Posterior vena cava (tissue), 2 donors: Measurements from ENCODE around the gene PTTG1IP. TPM values are rescaled to one million over a fixed set of nuclear protein-coding genes. Genes with fewer than 3 reads are reported as not detected.

Experiments
- DNase-seq: peaks from one replicate; pipeline ENCODE4 v3.0.0-alpha.2; 2020; ENCODE audit warnings: low spot score
- intact Hi-C, 2 donors: fragments of 100-400 bp; cut with DNase I; formaldehyde crosslinking; loops; one replicate each; pipeline versions ENCODE4 v1.14.1 to v1.14.2; 2022 to 2023
- total RNA-seq, 2 donors: library from RNA; stranded (reverse); fragmentation: NEBNext Ultra II Directional; extraction: Animal tissue kit (Norgen Biotek cat#: 25700); gene quantifications; one replicate each; pipeline ENCODE4 v1.2.1, GENCODE V29; 2021
- donor health status: DM: yes; HTN: yes; CAD: no.
- donor health status: DM: yes; HTN: yes; CAD: no.

PTTG1IP gene
- total RNA-seq, 2 donors from 2014 or later: 202 to 246 TPM

- DNase-seq: no peak
- intact Hi-C loops: no loop called here
Observed at GRCh38 chr21:44802396-44803153, 70.9 kb downstream of the PTTG1IP start.

- DNase-seq: peak; percentile 95
- intact Hi-C loops: no loop called here
Observed at GRCh38 chr21:44801468-44802395, 71.8 kb downstream of the PTTG1IP start, which contains the start of gene UBE2G2. TSS of gene UBE2G2 (minus strand) at chr21:44801820. CDS start at chr21:44801748, 72 bp downstream.

- intact Hi-C loops: no loop called here
Observed at GRCh38 chr21:44800971-44801467, 72.5 kb downstream of the PTTG1IP start.

GRCh38 chr21:44800103-44800502 lies 73.4 kb downstream of the PTTG1IP start:
- intact Hi-C loops: no loop called here
- DNase-seq: no peak

More at GRCh38 chr21:44800971-44801467, 72.5 kb downstream of the PTTG1IP start:
- no peak for DNase-seq

- intact Hi-C loops: no loop called here
- no peak for DNase-seq
Observed at GRCh38 chr21:44799646-44800045, 73.8 kb downstream of the PTTG1IP start.

Other genes starting within 250 kb of the PTTG1IP start
- gene KRTAP10-9, start 246.6 kb downstream of the PTTG1IP start, total RNA-seq: not detected
- not detected for gene KRTAP10-10, start 236.3 kb downstream of the PTTG1IP start, total RNA-seq
- gene KRTAP10-11, start 227.3 kb downstream of the PTTG1IP start, total RNA-seq: not detected
- not detected for gene KRTAP12-4, start 219.0 kb downstream of the PTTG1IP start, total RNA-seq
- gene KRTAP12-3, start 215.8 kb downstream of the PTTG1IP start, total RNA-seq: not detected
- gene KRTAP12-2, start 206.8 kb downstream of the PTTG1IP start, total RNA-seq: under 1 TPM in 1 of 2 donors, not detected in 1; 0.48 TPM
- gene KRTAP12-1, start 191.5 kb downstream of the PTTG1IP start, total RNA-seq: not detected
- not detected for gene KRTAP10-12, start 176.5 kb downstream of the PTTG1IP start, total RNA-seq
- under 1 TPM; 0.14 to 0.48 TPM for gene TSPEAR, start 162.1 kb downstream of the PTTG1IP start, total RNA-seq
- 10 to 100 TPM; 72.6 to 75.6 TPM for gene UBE2G2, start 71.9 kb downstream of the PTTG1IP start, total RNA-seq
- 10 to 100 TPM; 53.5 to 58.3 TPM for gene SUMO3, start 55.6 kb downstream of the PTTG1IP start, total RNA-seq
- 100 to 1,000 TPM in 1 of 2 donors, 10 to 100 TPM in 1; 47.9 to 122 TPM for gene ITGB2, start 47.2 kb upstream of the PTTG1IP start, total RNA-seq
- 10 to 100 TPM; 25.8 to 31.6 TPM for gene SLX9, start 66.3 kb upstream of the PTTG1IP start, total RNA-seq
- gene ADARB1, start 200.9 kb upstream of the PTTG1IP start, total RNA-seq: 10 to 100 TPM; 72.4 to 85.6 TPM